IMR-90 (cell line): ENCODE measurements around the gene PRKAG2. TPM values are rescaled to one million over a fixed set of nuclear protein-coding genes. Genes with fewer than 3 reads are reported as not detected.

Experiments
- ATAC-seq: fragments of 200-7000 bp; cut with Tn5 transposase; 2 replicates; pipeline ENCODE4 v1.9.1; 2020; ENCODE audit warnings: low read depth, mild to moderate bottlenecking, moderate library complexity
- BruUV-seq: library from RNA; stranded (reverse); fragments of 400-500 nt; replicated peaks from 2 replicates; lab custom pipeline; 2021; lab: Mats Ljungman, UMichigan
- CTCF ChIA-PET: fragments of 300-600 bp; formaldehyde crosslinking; extraction: SDS; loops from one replicate; lab custom pipeline; 2021; ENCODE audit warnings: antibody characterized with exemption; lab: Yijun Ruan, JAX
- POLR2A ChIA-PET: fragments of 300-600 bp; sonication (Branson Sonifier 250); formaldehyde crosslinking; loops from one replicate; lab custom pipeline; 2022; ENCODE audit warnings: antibody characterized with exemption; ENCODE audit not compliant: unreplicated experiment; lab: Charles Lee
- DNase-seq: peaks from one replicate; pipeline ENCODE4 v3.0.0; 2013
- H2AFZ ChIP-seq: replicated peaks from 2 replicates; pipeline ENCODE3; 2013; ENCODE audit warnings: low read length, mild to moderate bottlenecking; ENCODE audit not compliant: poor library complexity
- H2AK5ac ChIP-seq: 2 replicates; pipeline ENCODE4 v1.6.1; 2013; ENCODE audit warnings: low read depth, low read length, inconsistent platforms
- H2AK9ac ChIP-seq: replicated peaks from 2 replicates; pipeline ENCODE3; 2013; ENCODE audit warnings: mild to moderate bottlenecking, low read depth, low read length, moderate library complexity; ENCODE audit not compliant: poor library complexity
- H2BK120ac ChIP-seq: 2 replicates; pipeline ENCODE4 v1.6.1; 2013; ENCODE audit warnings: low read depth, low read length, inconsistent platforms
- H2BK15ac ChIP-seq: 3 replicates; pipeline ENCODE4 v1.6.1; 2013; ENCODE audit warnings: low read depth, low read length, inconsistent platforms
- H2BK20ac ChIP-seq: 2 replicates; pipeline ENCODE4 v1.6.1; 2013; ENCODE audit warnings: low read depth, mild to moderate bottlenecking, inconsistent platforms, low read length, moderate library complexity
- H2BK5ac ChIP-seq: 2 replicates; pipeline ENCODE4 v1.6.1; 2013; ENCODE audit warnings: mild to moderate bottlenecking, low read depth, low read length, inconsistent platforms; ENCODE audit not compliant: poor library complexity, severe bottlenecking
- H3K14ac ChIP-seq: replicated peaks from 2 replicates; pipeline ENCODE4 v1.6.1; 2013; ENCODE audit warnings: low read depth, low read length, inconsistent platforms
- H3K18ac ChIP-seq: 2 replicates; pipeline ENCODE4 v1.6.1; 2013; ENCODE audit warnings: low read depth, low read length, control low read depth
- H3K23ac ChIP-seq: 2 replicates; pipeline ENCODE4 v1.6.1; 2013; ENCODE audit warnings: low read depth, low read length, inconsistent platforms
- H3K27ac ChIP-seq: 2 replicates; pipeline ENCODE4 v1.5.1; 2013; ENCODE audit warnings: mild to moderate bottlenecking, control low read depth, low read length; ENCODE audit not compliant: insufficient read depth
- H3K27me3 ChIP-seq: 2 replicates; pipeline ENCODE4 v1.6.1; 2013; ENCODE audit warnings: low read length; ENCODE audit not compliant: control insufficient read depth, insufficient read depth
- H3K36me3 ChIP-seq: 2 replicates; pipeline ENCODE4 v1.6.1; 2013; ENCODE audit warnings: low read length, mixed read lengths; ENCODE audit not compliant: control insufficient read depth, insufficient read depth
- H3K4ac ChIP-seq: 2 replicates; pipeline ENCODE4 v1.6.1; 2013; ENCODE audit warnings: low read depth, low read length, inconsistent platforms
- H3K4me1 ChIP-seq: 2 replicates; pipeline ENCODE4 v1.6.1; 2013; ENCODE audit warnings: low read length, mixed read lengths; ENCODE audit not compliant: control insufficient read depth, insufficient read depth
- H3K4me2 ChIP-seq: 2 replicates; pipeline ENCODE4 v1.6.1; 2013; ENCODE audit warnings: low read depth, mild to moderate bottlenecking, control low read depth, low read length, moderate library complexity
- H3K4me3 ChIP-seq: 2 replicates; pipeline ENCODE4 v1.5.1; 2013; ENCODE audit warnings: low read depth, mild to moderate bottlenecking, control low read depth, low read length, moderate library complexity; ENCODE audit not compliant: insufficient read depth
- H3K56ac ChIP-seq: 2 replicates; pipeline ENCODE4 v1.6.1; 2013; ENCODE audit warnings: low read length, inconsistent platforms; ENCODE audit not compliant: insufficient read depth; ENCODE audit errors: extremely low read depth
- H3K79me1 ChIP-seq, 2 experiments: 2 replicates each; pipeline ENCODE4 v1.6.1; 2013; ENCODE audit warnings: low read length in 2 of 2, inconsistent platforms in 1 of 2, low read depth in 1 of 2
- H3K9ac ChIP-seq: 2 replicates; pipeline ENCODE4 v1.6.1; 2013; ENCODE audit warnings: low read depth, low read length, control low read depth
- H3K9me1 ChIP-seq: 2 replicates; pipeline ENCODE4 v1.6.1; 2013; ENCODE audit warnings: low read length, inconsistent platforms; ENCODE audit not compliant: insufficient read depth
- H3K9me3 ChIP-seq: 2 replicates; pipeline ENCODE4 v1.6.1; 2013; ENCODE audit warnings: low read length; ENCODE audit not compliant: control insufficient read depth, insufficient read depth
- H4K20me1 ChIP-seq: 2 replicates; pipeline ENCODE4 v1.6.1; 2013; ENCODE audit warnings: low read length, inconsistent platforms; ENCODE audit not compliant: insufficient read depth
- H4K5ac ChIP-seq: 2 replicates; pipeline ENCODE4 v1.6.1; 2013; ENCODE audit warnings: mild to moderate bottlenecking, low read depth, low read length, control low read depth
- H4K8ac ChIP-seq, 2 experiments: 2 replicates each; pipeline ENCODE4 v1.6.1; 2013; ENCODE audit warnings: low read depth in 2 of 2, low read length in 2 of 2, control low read depth in 1 of 2, inconsistent platforms in 1 of 2
- H4K91ac ChIP-seq: 2 replicates; pipeline ENCODE4 v1.6.1; 2013; ENCODE audit warnings: low read depth, low read length, inconsistent platforms; ENCODE audit not compliant: insufficient read depth
- CEBPB ChIP-seq: IDR thresholded peaks from 2 replicates; pipeline ENCODE4 v1.6.1; 2012; ENCODE audit warnings: low read depth, low read length, improper control_type of control experiment
- MXI1 ChIP-seq: IDR thresholded peaks from 2 replicates; pipeline ENCODE4 v1.6.1; 2012; ENCODE audit warnings: low read depth, mild to moderate bottlenecking, low read length, moderate library complexity, borderline replicate concordance
- USF2 ChIP-seq: fragments of 150-350 bp; IDR thresholded peaks from 2 replicates; pipeline ENCODE4 v1.6.1; 2017; ENCODE audit warnings: mild to moderate bottlenecking, antibody characterized with exemption, low read length, low read depth
- WGBS, 2 experiments: methylation state at CpG; one replicate each; pipeline versions ENCODE4 v1.1.5 to v1.1.7; 2013; ENCODE audit warnings: missing lambda C conversion rate in 2 of 2; ENCODE audit not compliant: insufficient read length in 1 of 2; ENCODE audit errors: extremely low coverage in 2 of 2; 5-methylcytosine and 5-hydroxymethylcytosine counted together
- dilution Hi-C: fragments of 300-500 bp; cut with HindIII; formaldehyde crosslinking; loops from one replicate; pipeline ENCODE4 v1.14.3; 2018; ENCODE audit warnings: low sequenced_read_pairs; ENCODE audit not compliant: unreplicated experiment
- in situ Hi-C: fragments of 300-500 bp; cut with MboI; formaldehyde crosslinking; loops from 3 replicates; pipeline ENCODE4 v1.14.3; 2019; ENCODE audit warnings: low sequenced_read_pairs, inconsistent platforms, mixed read lengths
- intact Hi-C: fragments of 100-400 bp; cut with micrococcal nuclease; formaldehyde crosslinking; loops from 2 replicates; pipeline ENCODE4 v1.10.0; 2022
- polyA plus RNA-seq, 3 experiments: library from polyadenylated mRNA; depleted of rRNA; stranded (reverse); fragments of >200 nt; gene quantifications; 2 replicates each; pipeline ENCODE4 v1.2.3, GENCODE V29; 2012; ENCODE audit warnings: low replicate concordance in 1 of 3
- total RNA-seq: library from RNA; depleted of rRNA; stranded (reverse); fragments of >200 nt; gene quantifications from 2 replicates; pipeline ENCODE4 v1.2.3, GENCODE V29; 2012

Gene PRKAG2
- total and polyA plus RNA-seq, 2 of the 4 experiments (the other 2 are of a cell fraction), result 15.4 to 21.6 TPM

- Histone ChIP-seq H2BK20ac (no peak overlapping the region), H3K9me1 (peaks cover 7% of the 10 kb centered on the region), H3K36me3 (no peaks in the 10 kb centered on the region), H3K56ac (no peak overlapping the region), H4K8ac (no peak overlapping the region), H4K5ac (no peak overlapping the region), H3K27me3 (no peaks in the 10 kb centered on the region), H2AK9ac (no peak overlapping the region), H3K9ac (no peak overlapping the region), H3K4me1 (peaks cover 3% of the 10 kb centered on the region; the same call in 1 of the 2 replicates), H2AFZ (no peak overlapping the region), H3K4me3 (no peak overlapping the region), H3K9me3 (no peaks in the 10 kb centered on the region), H2BK15ac (no peak overlapping the region), H3K4me2 (no peak overlapping the region), H2BK120ac (no peak overlapping the region), H2BK5ac (no peak overlapping the region), H3K14ac (no peak overlapping the region), H3K18ac (no peak overlapping the region), H4K20me1 (no peaks in the 10 kb centered on the region), H3K4ac (no peak overlapping the region; the same call in 1 of the 2 replicates), H3K27ac (no peak overlapping the region), H4K91ac (no peak overlapping the region), H2AK5ac (0 out of 2 replicates have a peak overlapping the region, but pooled peaks have one; percentile 26), H3K79me1 (0 out of 4 replicates have a peak, but pooled peaks cover 0 to 4% of the 10 kb centered on the region in 2 experiments), H3K23ac (no peak overlapping the region)
- intact Hi-C loops, result no loop called here
- WGBS, 2 experiments, result 96% methylated on average over 5 of the region's 10 CpGs; no CpG with 5 or more reads in 1 of the 2 experiments
- dilution Hi-C loops, result no loop called here
- POLR2A ChIA-PET, result no interaction called here
- BruUV-seq, result no TSS peak
- TF ChIP-seq CEBPB, result no peak
- TF ChIP-seq MXI1, result no peak
- TF ChIP-seq USF2, result no peak
- in situ Hi-C loops, result no loop called here
- no peak for DNase-seq
- no peak for ATAC-seq
- CTCF ChIA-PET, result interaction anchor here (0.7 kb wide), 1 partner anchor 32 kb away, joined by 3 read pairs; no protein-coding TSS in a partner anchor
Observed at GRCh38 chr7:151674161-151674920, 202.6 kb downstream of the PRKAG2 start.
